HG03045 (cell line): ENCODE data around the gene SPAG5.

Experiments
- ATAC-seq: cut with Tn5 transposase; IDR thresholded peaks from one replicate; pipeline ENCODE4 v1.9.1; 2021; ENCODE audit warnings: mild to moderate bottlenecking, moderate library complexity; ENCODE audit not compliant: unreplicated experiment

Gene SPAG5

GRCh38 chr17:28572259-28573039, 26.4 kb downstream of the SPAG5 start:
- no peak for ATAC-seq

DNA sequence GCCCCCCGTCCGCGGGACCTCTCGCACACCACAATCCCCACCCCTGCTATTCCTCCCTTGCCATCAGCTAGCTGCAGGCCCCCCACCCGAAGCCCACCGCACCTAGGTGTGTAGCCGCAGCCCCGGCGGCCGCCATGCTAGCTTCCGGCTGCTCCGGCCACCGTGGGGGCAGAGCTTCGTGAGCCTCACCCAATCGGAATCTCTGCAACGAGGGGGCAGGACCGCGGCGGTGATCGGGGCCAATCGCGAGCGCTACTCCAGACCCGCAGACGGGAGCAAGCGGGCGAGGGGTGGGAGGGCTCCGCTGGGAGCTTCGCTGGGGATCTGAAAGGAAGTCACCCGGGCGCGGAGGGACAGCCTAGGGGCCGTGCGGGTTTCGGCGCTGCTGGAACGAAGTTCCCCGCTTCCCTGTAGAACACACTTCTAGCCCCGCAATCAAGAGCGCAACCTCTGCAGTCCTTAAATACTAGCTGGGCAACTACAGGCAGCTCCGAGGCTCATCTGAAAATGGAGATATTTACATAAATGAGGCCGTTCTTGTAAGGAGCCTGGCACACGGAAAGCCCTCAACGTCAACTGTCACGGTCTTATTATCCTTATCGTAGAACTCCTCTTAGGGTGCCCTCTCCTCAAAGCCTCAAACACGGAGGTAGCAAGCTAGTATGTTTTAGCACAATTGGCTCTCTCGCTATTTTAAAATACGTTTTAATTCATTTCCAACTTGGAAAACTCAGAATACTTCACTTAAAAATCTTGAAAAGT, 27.3 kb downstream of the SPAG5 start, which contains the start of gene PIGS:
Gene PIGS (minus strand): TSS at position 164 of the 762 bp plus-strand sequence. CDS start 28 bp downstream, at position 136.
- ATAC-seq = peak; percentile 90

GRCh38 chr17:28570716-28571360, 28.0 kb downstream of the SPAG5 start:
- ATAC-seq = peak; percentile 22

GRCh38 chr17:28569446-28569845, 29.4 kb downstream of the SPAG5 start:
- no peak for ATAC-seq

DNA sequence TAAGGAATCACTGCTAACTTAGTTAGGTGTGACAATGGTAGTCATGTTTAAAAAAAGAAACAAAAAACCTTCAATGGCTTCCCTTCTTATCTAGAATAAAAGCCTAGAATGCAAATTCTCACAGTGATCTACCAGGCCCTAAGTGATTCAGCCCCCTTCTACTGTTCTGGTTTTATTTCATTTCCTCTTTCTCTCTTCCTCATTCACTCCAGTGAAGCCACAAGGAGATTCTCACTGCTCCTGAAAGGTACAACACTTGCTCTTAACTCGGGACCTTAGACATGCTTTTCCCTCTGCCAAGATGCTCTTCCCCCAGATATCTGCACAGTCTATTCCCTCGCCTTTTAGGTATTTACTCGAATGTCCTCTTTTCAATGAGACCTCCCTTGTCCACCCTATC, 31.2 kb downstream of the SPAG5 start:
- ATAC-seq = no peak

GRCh38 chr17:28563475-28563874, 35.4 kb downstream of the SPAG5 start:
- ATAC-seq = no peak

- no peak for ATAC-seq
These were observed 43.8 kb downstream of the SPAG5 start for GRCh38 chr17:28555022-28555421.

DNA sequence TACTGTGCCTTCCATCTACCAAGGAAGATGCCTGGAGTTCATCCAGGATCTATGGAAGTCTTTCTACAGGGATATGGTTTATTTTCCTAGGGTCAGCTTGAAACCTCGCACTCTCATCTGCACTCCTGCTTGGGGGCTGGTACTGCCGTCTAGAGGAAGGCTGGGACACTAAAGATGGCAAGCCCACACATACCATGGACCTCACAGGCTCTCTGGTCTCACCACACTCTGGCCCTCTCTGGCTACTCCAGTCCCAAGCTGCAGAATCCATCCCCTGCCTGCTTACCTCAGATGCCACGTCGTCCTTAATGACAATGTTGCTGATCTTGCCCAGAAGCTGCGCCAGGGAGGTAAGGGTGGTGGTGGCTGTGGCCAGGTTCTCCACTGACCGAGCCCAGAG, 44.3 kb downstream of the SPAG5 start:
- ATAC-seq = no peak

DNA sequence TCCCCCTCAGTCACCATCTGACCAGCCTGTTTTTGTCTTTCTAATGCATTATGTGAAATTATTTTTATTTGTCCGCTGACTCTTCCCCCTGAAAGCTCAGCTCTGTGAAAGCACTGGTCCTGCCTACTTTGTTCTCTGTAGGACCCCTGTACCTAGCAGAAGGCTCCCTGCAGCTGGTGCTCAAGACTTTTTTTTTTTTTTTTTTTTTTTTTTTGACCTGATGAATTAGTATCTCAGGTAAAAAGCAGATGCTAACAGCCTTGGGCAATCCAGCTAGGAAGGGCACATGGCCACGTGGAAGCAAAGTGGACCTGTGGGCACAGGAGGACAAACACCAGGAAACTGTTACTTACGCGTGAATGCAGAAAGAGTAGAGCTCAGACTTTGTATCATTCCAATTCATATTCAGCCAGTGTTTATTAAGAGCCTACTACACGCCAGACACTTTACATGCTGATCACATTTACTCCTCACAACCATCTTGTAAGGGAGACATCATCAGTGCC, 45.8 kb downstream of the SPAG5 start:
- no peak for ATAC-seq

- peak; percentile 55 for ATAC-seq
These were observed 46.4 kb downstream of the SPAG5 start, which contains the start of gene UNC119 for GRCh38 chr17:28552176-28552999. Gene UNC119 (minus strand): TSS chr17:28552624. CDS start chr17:28552557, 67 bp downstream.

- no peak for ATAC-seq
These were observed 47.2 kb downstream of the SPAG5 start for GRCh38 chr17:28551421-28552175.

DNA sequence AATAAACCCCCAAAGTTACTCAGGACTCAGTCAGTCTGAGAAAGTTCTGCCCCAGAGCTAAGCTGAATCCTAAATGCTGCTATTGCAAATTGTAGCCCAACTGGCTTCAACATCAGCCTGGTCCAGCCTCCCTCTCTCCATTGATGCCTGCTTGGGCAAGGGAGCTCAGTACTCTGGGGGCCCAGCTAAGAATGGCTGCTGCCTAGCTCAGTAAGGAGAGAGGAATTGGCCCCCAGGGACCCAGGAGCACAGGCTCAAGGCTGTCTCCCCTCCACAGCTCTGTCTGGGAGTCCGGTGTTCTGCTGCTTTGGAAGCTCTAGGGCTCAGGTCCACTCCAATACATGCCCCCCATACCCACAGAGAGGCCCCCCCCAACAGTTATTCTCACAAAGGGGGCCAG, 48.0 kb downstream of the SPAG5 start:
- no peak for ATAC-seq

GRCh38 chr17:28549236-28550132, 49.3 kb downstream of the SPAG5 start:
- no peak for ATAC-seq

DNA sequence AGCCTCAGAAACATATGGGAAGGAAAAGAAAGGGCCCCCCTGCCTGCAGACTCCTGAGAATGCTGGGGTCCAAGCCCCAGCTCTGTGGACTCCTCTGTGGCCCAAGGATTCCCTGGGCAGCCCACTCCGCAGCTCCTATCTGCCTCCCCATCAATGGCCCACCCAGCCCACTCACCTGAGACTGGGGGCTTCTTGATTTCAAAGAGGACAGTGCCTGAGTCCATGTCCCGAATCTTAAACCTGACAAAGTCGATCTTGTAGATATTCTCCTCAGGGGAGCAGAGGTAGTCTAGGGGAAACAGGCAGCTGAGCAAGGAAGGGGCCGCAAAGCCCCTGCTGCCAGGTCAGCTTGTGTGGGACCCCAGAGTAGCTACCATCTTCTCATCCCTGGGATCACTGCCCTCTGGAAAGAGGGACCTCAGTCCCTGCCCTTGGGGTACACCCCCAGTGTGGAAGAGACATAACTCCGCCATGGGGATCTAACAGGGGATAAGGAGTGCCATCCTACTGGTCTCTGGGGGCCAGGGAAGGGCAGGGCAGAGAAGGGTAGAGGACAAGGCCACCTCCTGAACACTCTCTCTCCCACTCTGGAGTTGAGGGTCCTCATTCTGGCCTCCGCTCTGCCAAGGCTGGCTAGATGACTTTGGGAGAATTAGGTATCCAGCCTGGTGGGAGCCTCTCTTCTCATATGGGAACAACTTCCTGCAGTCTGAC, 50.3 kb downstream of the SPAG5 start:
- ATAC-seq = no peak

- ATAC-seq = no peak
These were observed 51.0 kb downstream of the SPAG5 start for GRCh38 chr17:28547623-28548416.

GRCh38 chr17:28547096-28547622, 51.7 kb downstream of the SPAG5 start:
- no peak for ATAC-seq
